CD4-positive, alpha-beta T cell treated with Interleukin-4 for 4 hours (primary cell): ENCODE data around the gene SFT2D1.
A peak's percentile ranks its signal among the peaks of the same experiment; 100 is the strongest.

Experiments
- DNase-seq: peaks from one replicate; pipeline ENCODE4 v3.0.0-alpha.2; 2020

Gene SFT2D1

GRCh38 chr6:166331503-166332415 lies 10.6 kb downstream of the SFT2D1 start:
- no peak for DNase-seq

DNA sequence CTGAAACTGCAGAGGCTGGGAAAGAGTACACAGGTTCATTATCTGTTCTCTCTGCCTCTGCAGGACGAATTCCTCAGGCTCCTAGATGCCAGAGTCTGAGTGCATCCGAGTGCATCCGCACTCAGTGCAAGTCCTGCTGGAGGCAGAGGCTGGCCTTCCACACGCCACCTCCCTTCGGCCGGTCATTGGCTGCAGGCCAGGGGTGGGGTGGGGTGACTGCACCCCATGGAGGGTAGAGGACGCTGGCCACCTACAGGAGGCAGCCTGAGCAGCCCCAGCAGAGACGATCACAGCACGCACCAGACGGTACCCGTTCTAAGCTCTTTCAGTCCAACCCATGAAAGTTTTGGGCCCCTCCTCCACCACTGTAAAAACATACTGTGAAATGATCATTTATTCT lies 11.7 kb downstream of the SFT2D1 start:
- DNase-seq: no peak

DNA sequence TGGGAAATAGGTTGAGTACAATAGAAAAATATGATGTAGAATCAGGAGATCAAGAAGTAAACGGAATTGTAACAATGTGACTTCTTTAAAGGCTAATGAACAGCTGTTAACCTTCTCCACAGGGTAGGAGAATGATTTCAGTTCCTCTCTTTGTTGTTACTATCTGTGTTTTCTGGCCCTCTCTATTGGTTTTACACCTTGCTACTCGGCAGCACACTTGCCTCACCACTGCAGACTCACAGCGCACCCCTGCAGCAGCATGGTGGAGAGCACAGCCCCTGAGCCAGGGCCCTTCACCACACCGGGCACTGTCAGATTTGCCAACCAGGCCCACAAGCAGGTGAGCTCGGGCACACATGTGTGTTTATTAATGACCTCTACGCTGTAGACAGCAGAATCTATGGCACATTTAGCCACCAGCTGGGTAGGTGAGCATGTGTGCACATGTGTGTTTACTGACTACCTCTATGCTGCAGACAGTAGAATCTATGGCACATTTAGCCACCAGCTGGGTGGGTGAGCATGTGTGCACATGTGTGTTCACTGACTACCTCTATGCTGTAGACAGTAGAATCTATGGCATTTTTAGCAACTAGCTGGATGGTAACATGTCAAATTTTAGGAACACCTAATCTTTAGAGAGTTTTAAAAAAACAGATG lies 16.8 kb downstream of the SFT2D1 start:
- no peak for DNase-seq

DNA sequence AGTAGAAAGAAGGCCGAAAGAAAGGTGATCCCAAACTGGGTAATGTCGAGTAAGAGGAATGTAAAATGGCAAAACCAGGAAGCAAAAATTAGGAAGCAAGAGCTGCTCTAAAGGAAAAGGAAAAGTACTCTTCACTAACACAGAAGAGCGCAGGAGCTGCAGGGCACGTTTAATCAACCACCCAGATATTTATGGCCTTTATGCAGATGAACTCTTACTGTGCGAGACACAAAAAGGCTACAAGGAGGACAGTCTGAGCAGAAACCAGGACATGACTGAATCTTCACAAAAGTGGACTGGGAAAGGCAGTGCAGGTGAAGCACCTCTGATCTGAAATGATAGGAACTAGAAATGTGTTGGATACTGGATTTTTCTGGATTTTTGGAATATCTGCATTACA lies 18.9 kb downstream of the SFT2D1 start:
- DNase-seq: no peak

- no peak for DNase-seq
Observed at GRCh38 chr6:166318649-166319600, 23.4 kb downstream of the SFT2D1 start.

DNA sequence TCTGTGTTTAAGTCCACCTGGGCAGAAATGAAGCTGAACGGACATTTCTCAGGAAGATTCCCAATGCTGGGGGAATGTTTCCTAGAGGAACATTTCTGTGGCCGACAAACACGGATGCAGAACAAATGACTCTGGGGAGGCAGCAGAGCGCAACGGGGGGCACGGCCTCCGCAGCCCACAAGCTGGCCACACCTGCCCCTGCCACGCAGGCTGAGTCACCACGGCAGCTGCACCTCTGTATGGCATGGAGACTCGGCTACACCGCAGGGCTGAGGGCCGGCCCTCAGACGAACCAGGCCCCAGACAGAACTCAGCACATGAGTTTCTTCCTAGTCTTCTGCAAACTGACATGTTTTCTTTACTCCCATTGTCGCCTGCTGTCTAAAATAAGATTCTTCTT lies 24.1 kb downstream of the SFT2D1 start:
- no peak for DNase-seq

- DNase-seq: no peak
Observed at GRCh38 chr6:166317261-166318212, 24.8 kb downstream of the SFT2D1 start.

GRCh38 chr6:166315436-166315835 lies 26.9 kb downstream of the SFT2D1 start:
- DNase-seq: no peak

DNA sequence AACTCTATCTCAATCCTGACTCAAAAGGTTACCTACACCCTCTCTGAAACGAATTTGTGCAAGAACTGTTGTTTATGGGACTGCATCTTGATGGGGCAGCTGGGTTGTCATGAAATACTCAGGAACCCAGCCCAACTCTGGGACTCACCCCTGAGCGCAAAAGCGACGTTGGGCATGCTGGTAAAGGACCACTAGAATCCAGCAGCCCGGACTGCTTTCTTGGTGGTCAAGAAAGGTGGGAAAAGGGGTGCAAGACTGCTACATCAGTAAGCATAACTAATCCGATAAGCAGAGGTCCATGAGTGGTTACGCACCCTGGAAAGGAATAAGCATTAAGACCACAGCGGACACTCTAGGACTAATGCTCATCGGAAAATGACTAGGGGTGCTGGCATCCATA lies 27.9 kb downstream of the SFT2D1 start:
- no peak for DNase-seq

GRCh38 chr6:166313255-166314070 lies 28.9 kb downstream of the SFT2D1 start:
- DNase-seq: peak; percentile 32

- DNase-seq: no peak
Observed at GRCh38 chr6:166312832-166313231, 29.5 kb downstream of the SFT2D1 start.

DNA sequence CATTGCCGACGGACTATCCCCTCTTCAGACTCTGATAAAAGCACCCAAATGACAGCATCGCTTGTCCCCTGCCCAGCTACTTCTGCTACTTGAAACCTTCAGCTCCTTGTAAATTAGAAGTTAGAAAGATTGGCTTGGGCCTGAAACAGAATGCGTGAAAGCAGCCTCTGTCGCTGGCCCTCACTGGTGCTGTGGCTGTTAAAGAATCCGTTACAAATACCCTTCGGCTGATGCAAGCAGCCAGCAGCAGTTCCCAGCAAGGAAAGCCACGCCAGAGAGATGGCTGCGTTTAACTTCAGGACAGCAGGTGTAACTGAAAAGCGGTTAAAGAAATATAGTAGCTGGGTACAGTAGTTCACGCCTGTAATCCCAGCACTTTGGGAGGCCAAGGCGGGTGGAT lies 31.7 kb downstream of the SFT2D1 start:
- no peak for DNase-seq

- DNase-seq: no peak
Observed at GRCh38 chr6:166309977-166310376, 32.4 kb downstream of the SFT2D1 start.

DNA sequence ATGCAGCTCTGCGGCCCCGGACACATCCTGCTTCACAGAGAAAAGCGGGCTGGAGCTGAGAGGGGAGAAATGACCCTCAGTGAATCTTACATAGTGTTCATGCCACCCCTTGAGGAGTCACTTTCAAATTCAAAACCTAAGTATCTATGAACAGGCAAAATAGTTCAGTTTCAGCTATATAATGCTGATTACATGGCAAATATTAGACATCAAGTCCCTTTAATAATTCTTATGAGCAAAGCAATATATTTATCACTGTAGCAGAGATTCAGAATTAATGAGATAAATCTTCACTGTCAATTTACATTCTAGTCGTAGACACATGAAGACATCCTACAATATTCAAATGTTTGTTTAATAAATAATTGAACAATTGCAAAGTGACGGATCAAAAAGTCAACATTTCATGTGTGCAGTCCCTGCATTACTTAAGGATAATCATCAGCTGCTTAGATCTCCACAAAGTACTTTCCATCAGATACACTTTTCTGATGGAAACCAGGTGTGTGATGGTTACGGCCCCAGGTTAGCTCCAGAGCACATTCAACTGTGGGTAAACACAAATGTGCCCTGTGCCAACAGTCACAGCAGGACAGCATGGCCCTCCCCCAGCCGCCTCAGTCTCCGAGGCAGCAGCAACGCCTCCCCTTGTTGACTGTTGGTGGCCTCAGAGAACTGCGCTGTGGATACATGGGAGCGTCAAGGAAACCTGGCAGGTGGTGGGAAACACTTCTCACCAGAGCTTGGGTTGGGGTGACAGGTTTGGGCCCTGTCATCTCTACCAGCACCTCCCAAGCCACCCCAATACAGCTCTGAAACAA lies 33.4 kb downstream of the SFT2D1 start:
- DNase-seq: no peak

GRCh38 chr6:166308033-166308768 lies 34.1 kb downstream of the SFT2D1 start, which contains the start of gene PRR18:
Gene PRR18 (minus strand): TSS chr6:166308392. CDS start chr6:166308142, 250 bp downstream.
- DNase-seq: no peak

DNA sequence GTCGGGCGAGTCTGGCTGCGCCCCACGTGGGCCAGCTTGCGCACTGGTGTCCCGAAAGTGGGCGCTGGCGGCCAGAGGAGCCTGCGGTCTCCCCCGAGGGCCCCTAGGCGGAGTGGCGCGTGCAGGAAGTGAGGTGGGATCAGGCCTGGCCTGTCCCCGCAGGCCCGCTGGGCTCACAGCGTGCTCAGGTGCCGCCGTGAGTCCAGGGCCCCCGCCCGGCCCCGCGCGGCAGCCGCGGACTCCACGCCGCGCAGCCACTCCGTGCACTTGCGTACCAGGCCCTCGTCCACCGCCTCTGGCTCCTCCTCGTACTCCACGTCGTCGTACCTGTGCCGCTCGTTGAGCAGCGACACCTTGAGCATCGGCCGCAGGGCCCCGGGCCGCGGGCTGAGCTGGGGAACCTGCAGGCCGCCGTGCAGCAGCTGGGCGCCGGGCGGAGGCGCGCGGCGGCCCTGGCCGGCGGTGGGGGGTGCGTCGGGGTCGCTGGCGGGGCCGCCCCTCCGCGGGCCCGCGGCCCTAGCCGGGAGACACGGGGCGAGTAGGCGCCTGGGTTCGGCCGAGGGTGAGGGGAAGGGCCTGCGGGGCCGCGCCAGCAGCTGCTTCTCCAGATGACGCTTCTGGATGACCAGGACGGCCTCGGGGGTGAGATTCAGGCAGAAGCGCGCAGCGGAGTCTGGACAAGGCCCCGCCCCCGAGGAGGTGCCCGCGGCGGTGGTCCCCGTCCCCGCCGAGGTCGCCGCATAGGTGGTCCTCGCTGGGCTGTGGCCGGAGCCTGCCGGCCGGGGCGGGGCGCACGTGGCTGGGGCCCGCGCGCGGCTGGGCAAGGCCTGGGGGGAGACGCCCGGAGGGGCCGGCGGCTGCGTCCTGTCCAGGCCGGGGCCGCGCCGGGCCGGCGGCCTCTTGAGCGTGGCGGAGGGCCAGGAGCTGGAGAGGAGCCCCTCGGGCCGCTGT lies 35.0 kb downstream of the SFT2D1 start:
- no peak for DNase-seq

DNA sequence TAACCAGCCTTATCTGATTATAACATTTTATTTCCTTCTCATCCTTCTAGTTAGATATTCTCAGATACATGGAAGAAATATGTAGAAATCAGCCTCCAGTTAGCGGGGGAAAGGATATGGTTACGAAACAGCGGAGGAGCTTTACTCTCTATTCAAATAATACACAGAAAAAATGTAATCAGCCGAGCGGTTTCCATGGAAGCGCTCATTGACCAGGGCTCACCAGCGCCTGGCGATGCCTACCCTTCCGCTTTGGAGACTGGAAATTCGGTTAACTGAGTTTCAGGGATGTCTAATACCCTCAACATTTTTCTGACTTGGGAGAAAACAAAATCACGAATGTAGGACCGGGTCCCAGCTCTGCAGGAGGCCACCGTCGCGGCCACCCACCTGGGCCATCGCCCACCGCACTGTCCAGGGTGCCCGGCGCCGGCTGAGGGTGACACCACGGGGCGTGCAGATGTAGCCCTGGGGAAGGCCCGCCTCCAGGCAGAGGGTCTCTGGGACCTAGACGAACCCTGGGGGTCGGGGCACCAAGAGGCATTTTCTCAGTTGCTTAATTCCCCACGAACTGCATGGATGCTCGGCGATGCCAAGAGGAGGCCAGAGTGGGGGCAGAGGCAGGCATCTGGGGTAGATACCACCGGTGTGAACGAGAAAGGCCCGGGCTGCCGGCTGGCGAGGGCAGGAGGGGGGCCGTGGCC lies 35.8 kb downstream of the SFT2D1 start:
- DNase-seq: no peak
